Lower leg skin (tissue), 4 donors: Measurements from ENCODE around the gene FGF19. TPM values are rescaled to one million over a fixed set of nuclear protein-coding genes. Genes with fewer than 3 reads are reported as not detected.

ENCODE experiments used
- DNase-seq, 2 donors: peaks; one replicate each; pipeline ENCODE4 v3.0.0-alpha.2; 2019; ENCODE audit warnings: low spot score in 2 of 2
- H3K4me3 ChIP-seq: fragments of 200-600 bp; sonication (generic); 2 replicates; pipeline ENCODE4 v1.5.1; 2017; ENCODE audit warnings: mild to moderate bottlenecking, low read depth; ENCODE audit not compliant: poor library complexity, severe bottlenecking
- POLR2A ChIP-seq, 2 donors: fragments of 450-650 bp; IDR thresholded peaks; one replicate each; pipeline ENCODE4 v1.6.1; 2016 to 2017; ENCODE audit warnings: antibody characterized with exemption in 2 of 2, mild to moderate bottlenecking in 1 of 2, moderate library complexity in 1 of 2
- WGBS, 2 donors: methylation state at CpG; one replicate each; pipeline ENCODE4 v1.1.5; 2018; 5-methylcytosine and 5-hydroxymethylcytosine counted together
- intact Hi-C: fragments of 100-400 bp; cut with DNase I; formaldehyde crosslinking; loops from one replicate; pipeline ENCODE4 v1.15.0; 2023; ENCODE audit warnings: low total_unique reads
- total RNA-seq, 4 donors: library from RNA; depleted of rRNA; stranded (reverse); fragments of >200 nt; gene quantifications; one replicate each; pipeline ENCODE4 v1.1.0, GENCODE V29; 2016
- TF ChIP-seq, protein P1 (sequence below), 3 donors: fragments of 450-650 bp; IDR thresholded peaks; one replicate each; pipeline ENCODE4 v1.5.1; 2016; ENCODE audit warnings: antibody characterized with exemption in 3 of 3, mild to moderate bottlenecking in 3 of 3, moderate library complexity in 2 of 3

Gene FGF19
- total RNA-seq, 4 donors from 2014 or later: not detected

GRCh38 chr11:69716891-69717747 lies 13.3 kb upstream of the FGF19 start:
- DNase-seq: no peak
- intact Hi-C loops: no loop called here
- TF ChIP-seq, protein P1, sequence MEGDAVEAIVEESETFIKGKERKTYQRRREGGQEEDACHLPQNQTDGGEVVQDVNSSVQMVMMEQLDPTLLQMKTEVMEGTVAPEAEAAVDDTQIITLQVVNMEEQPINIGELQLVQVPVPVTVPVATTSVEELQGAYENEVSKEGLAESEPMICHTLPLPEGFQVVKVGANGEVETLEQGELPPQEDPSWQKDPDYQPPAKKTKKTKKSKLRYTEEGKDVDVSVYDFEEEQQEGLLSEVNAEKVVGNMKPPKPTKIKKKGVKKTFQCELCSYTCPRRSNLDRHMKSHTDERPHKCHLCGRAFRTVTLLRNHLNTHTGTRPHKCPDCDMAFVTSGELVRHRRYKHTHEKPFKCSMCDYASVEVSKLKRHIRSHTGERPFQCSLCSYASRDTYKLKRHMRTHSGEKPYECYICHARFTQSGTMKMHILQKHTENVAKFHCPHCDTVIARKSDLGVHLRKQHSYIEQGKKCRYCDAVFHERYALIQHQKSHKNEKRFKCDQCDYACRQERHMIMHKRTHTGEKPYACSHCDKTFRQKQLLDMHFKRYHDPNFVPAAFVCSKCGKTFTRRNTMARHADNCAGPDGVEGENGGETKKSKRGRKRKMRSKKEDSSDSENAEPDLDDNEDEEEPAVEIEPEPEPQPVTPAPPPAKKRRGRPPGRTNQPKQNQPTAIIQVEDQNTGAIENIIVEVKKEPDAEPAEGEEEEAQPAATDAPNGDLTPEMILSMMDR (IDR thresholded peaks at IDR 0.05): no peak
- TF ChIP-seq POLR2A (IDR thresholded peaks at IDR 0.05): no peak
- WGBS, 2 donors: 62 to 85% methylated on average over 4 to 6 of the region's 6 CpGs
- no peak overlapping the region for H3K4me3 ChIP-seq

DNA sequence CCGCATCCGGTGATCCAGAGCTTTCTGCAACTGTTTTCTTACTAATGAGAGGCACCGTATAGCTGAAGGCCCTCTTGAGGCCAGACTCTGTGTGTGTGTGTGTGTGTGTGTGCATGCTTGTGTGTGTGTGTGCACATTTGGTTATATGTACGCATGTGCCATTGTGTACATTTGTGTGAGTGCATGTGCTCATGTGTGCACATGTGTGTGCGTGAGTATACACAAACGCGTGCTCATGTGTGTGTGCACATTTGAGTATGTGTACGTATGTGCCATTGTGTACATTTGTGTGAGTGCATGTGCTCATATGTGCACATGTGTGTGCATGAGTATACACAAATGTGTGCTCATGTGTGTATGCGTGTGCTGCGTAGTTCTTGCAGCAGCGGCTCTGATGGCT lies 12.3 kb upstream of the FGF19 start:
- DNase-seq: no peak
- TF ChIP-seq POLR2A (IDR thresholded peaks at IDR 0.05): no peak
- TF ChIP-seq, protein P1 (IDR thresholded peaks at IDR 0.05): no peak
- 79 to 81% methylated on average over 11 of the region's 11 CpGs for WGBS, 2 donors
- intact Hi-C loops: no loop called here
- no peak overlapping the region for H3K4me3 ChIP-seq

GRCh38 chr11:69715446-69715845 lies 11.6 kb upstream of the FGF19 start:
- no peak for DNase-seq
- no peak for TF ChIP-seq POLR2A (IDR thresholded peaks at IDR 0.05)
- TF ChIP-seq, protein P1 (IDR thresholded peaks at IDR 0.05): no peak
- H3K4me3 ChIP-seq: no peak overlapping the region
- intact Hi-C loops: no loop called here
- WGBS, 2 donors: 76 to 77% methylated on average over 19 of the region's 19 CpGs

GRCh38 chr11:69711822-69712801 lies 8.3 kb upstream of the FGF19 start:
- WGBS, 2 donors: 65 to 68% methylated on average over 28 of the region's 28 CpGs
- DNase-seq: no peak
- TF ChIP-seq POLR2A (IDR thresholded peaks at IDR 0.05): no peak
- TF ChIP-seq, protein P1 (IDR thresholded peaks at IDR 0.05): no peak
- H3K4me3 ChIP-seq: no peak overlapping the region
- intact Hi-C loops: no loop called here

DNA sequence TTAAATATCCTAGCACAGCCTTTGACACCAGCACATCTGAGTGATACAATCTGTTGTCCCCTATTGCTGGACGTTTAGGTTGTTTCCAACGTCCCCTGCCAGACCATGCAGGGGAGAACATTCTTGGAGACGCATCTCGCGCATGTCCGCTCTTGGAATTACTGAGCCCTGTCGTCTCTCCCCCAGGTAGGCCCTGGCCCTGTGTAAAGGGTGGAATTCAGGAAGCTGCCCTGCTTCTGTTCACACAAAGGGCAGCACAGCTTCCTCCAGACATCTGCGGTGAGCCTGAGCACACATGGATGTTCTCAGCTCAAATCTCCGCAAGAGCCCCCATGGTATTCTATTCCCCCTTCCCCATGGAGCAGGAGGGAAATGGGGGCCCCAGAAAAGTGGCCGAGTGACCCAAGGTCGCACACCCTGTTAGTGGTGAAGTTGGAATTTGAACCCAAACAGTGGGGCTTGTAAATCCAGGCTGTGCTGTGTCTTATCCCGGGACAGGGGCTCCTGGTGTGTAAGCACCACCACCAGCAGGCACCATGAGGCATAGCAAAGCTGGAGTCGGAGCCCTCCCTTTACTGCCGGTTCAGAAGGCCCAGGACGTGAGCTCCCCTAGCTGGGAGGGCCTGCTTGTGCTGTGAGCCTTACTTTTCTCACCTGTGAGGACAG lies 5.0 kb upstream of the FGF19 start:
- TF ChIP-seq, protein P1 (IDR thresholded peaks at IDR 0.05): no peak
- no peak for TF ChIP-seq POLR2A (IDR thresholded peaks at IDR 0.05)
- 72 to 76% methylated on average over 15 of the region's 15 CpGs for WGBS, 2 donors
- no peak for DNase-seq
- no peak overlapping the region for H3K4me3 ChIP-seq
- intact Hi-C loops: loop anchor here (10.0 kb wide), 1 partner anchor 176 kb away; no protein-coding TSS in a partner anchor
